Esophagus squamous epithelium (tissue), 5 donors: ENCODE measurements around the gene CMTM1. TPM values are rescaled to one million over a fixed set of nuclear protein-coding genes. Genes with fewer than 3 reads are reported as not detected.
A peak's percentile ranks its signal among the peaks of the same experiment; 100 is the strongest.

ENCODE experiments used
- DNase-seq: peaks from one replicate; lab custom pipeline; 2025; lab: John Stamatoyannopoulos, UW
- H3K27ac ChIP-seq, 4 donors: fragments of 200-600 bp; sonication (generic); one replicate each; pipeline ENCODE4 v1.5.1; 2016 to 2019; ENCODE audit warnings: mild to moderate bottlenecking in 1 of 4
- H3K27me3 ChIP-seq, 4 donors: fragments of 200-600 bp; sonication (generic); 1 replicate in 3 of 4; 2 replicates in 1 of 4; pipeline versions ENCODE4 v1.5.1 to v1.6.0; 2017 to 2021; ENCODE audit warnings: antibody characterized with exemption in 1 of 4
- H3K36me3 ChIP-seq, 3 donors: fragments of 200-600 bp; sonication (generic); one replicate each; pipeline ENCODE4 v1.5.1; 2016 to 2019
- H3K4me1 ChIP-seq, 3 donors: fragments of 200-600 bp; sonication (generic); one replicate each; pipeline ENCODE4 v1.5.1; 2017 to 2019
- H3K4me3 ChIP-seq, 4 donors: fragments of 200-600 bp; sonication (generic); 1 replicate in 3 of 4; 2 replicates in 1 of 4; pipeline ENCODE4 v1.5.1; 2016 to 2019; ENCODE audit warnings: mild to moderate bottlenecking in 2 of 4, moderate library complexity in 1 of 4
- H3K9me3 ChIP-seq, 3 donors: fragments of 200-600 bp; sonication (generic); one replicate each; pipeline ENCODE4 v1.5.1; 2016 to 2019
- CTCF ChIP-seq, 6 experiments: fragments of 450-650 bp in 4 of 6; fragments of 200-600 bp in 2 of 6; sonication (generic) in 2 of 6; IDR thresholded peaks; one replicate each; pipeline ENCODE4 v1.5.1; 2016 to 2019; ENCODE audit warnings: antibody characterized with exemption in 6 of 6, mild to moderate bottlenecking in 4 of 6, moderate library complexity in 4 of 6
- POLR2A ChIP-seq, 4 donors: fragments of 450-650 bp; IDR thresholded peaks; one replicate each; pipeline ENCODE4 v1.6.1; 2017; ENCODE audit warnings: antibody characterized with exemption in 4 of 4, mild to moderate bottlenecking in 4 of 4, moderate library complexity in 3 of 4
- WGBS, 2 donors: methylation state at CpG; one replicate each; pipeline ENCODE4 v1.1.5; 2018; 5-methylcytosine and 5-hydroxymethylcytosine counted together
- intact Hi-C: fragments of 100-400 bp; cut with DNase I; formaldehyde crosslinking; loops from one replicate; pipeline ENCODE4 v1.15.0; 2022
- total RNA-seq, 4 donors: library from RNA; depleted of rRNA; stranded (reverse); fragments of >200 nt; gene quantifications; one replicate each; pipeline ENCODE4 v1.1.0, GENCODE V29; 2016
- donor health status: DM: yes; HTN: yes; CAD: no.

CMTM1 gene
- total RNA-seq, 4 donors from 2014 or later = 1.3 to 1.5 TPM; not detected in 2

DNA sequence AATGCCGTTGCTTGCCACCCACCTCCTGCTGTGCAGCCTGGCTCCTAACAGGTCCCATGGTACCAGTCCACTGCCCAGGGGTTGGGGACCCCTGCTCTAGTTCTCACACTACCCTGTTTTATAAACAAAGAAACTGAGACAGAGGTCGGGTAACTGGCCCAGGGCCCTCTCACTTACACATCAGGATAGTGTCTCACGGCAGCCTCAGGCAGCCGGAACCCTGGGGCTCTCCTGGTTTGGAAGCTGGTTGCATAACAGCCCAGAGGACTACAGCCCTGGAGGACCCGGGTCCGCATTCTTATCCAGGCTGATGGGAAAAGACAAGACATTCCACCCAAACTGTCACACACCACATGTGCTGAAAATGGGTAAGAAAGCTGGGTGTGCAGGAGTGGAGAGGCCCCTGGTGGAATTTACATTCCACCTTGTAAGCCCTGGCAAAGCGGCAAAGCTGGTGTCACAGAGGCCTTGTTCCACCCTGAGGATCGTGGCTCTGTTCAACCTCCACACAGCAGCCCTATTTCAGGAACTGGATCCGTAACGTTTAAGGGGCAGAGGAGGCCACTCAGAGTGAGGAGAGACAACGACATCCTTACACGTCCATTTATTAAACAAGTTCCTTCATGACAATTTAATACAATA is 48.0 kb downstream of the CMTM1 start:
- no peaks in the 10 kb centered on the region for H3K27me3 ChIP-seq
- H3K4me3 ChIP-seq = no peak overlapping the region
- intact Hi-C loops = no loop called here
- WGBS, 2 donors = 78 to 92% methylated on average over 6 to 9 of the region's 12 CpGs
- H3K9me3 ChIP-seq = no peaks in the 10 kb centered on the region
- DNase-seq = no peak
- H3K27ac ChIP-seq = no peak overlapping the region
- peaks cover 12 to 23% (median 17%) of the 10 kb centered on the region in 3 donors for H3K4me1 ChIP-seq
- TF ChIP-seq POLR2A (IDR thresholded peaks at IDR 0.05) (no peak), CTCF (IDR thresholded peaks at IDR 0.05) (no peak)
- peaks cover 14 to 76% (median 22%) of the 10 kb centered on the region in 3 donors for H3K36me3 ChIP-seq

DNA sequence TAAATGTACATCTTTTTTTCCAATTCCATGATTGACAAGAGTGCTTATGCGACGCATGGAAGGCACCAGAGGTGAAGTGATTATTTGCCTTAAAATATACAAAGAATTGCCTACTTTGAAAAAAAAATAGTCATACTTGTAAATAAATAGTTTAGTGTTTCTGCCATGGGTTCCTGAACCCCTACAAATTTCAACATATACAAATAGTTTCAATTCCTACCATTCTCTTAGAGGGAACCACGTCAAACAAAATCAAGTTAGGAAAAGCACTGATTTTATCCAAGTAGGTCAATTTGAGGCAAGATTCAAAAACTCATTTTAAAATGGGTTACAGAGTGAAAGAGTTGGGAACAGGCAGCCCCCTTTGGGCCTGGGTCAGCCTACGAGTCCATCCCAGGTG is 49.9 kb downstream of the CMTM1 start:
- intact Hi-C loops = no loop called here
- no peak for DNase-seq
- TF ChIP-seq CTCF (IDR thresholded peaks at IDR 0.05) = no peak
- TF ChIP-seq POLR2A (IDR thresholded peaks at IDR 0.05) = no peak
- 89 to 92% methylated on average over 4 of the region's 4 CpGs for WGBS, 2 donors
- peaks cover 14 to 34% (median 20%) of the 10 kb centered on the region in 3 donors for H3K4me1 ChIP-seq
- H3K4me3 ChIP-seq = no peak overlapping the region
- no peaks in the 10 kb centered on the region for H3K27me3 ChIP-seq
- peaks cover 5 to 61% (median 14%) of the 10 kb centered on the region in 3 donors for H3K36me3 ChIP-seq
- H3K9me3 ChIP-seq = no peaks in the 10 kb centered on the region
- no peak overlapping the region for H3K27ac ChIP-seq

- H3K36me3 ChIP-seq = peaks cover 2 to 61% (median 14%) of the 10 kb centered on the region in 3 donors
- H3K4me3 ChIP-seq = no peak overlapping the region
- H3K4me1 ChIP-seq = peaks cover 14 to 34% (median 20%) of the 10 kb centered on the region in 3 donors
- no peak overlapping the region for H3K27ac ChIP-seq
- H3K9me3 ChIP-seq = no peaks in the 10 kb centered on the region
- WGBS, 2 donors = 77 to 85% methylated on average over 7 to 9 of the region's 9 CpGs
- no peaks in the 10 kb centered on the region for H3K27me3 ChIP-seq
- intact Hi-C loops = no loop called here
- TF ChIP-seq POLR2A (IDR thresholded peaks at IDR 0.05) = no peak
- TF ChIP-seq CTCF (IDR thresholded peaks at IDR 0.05) = no peak
- no peak for DNase-seq
These were observed 50.4 kb downstream of the CMTM1 start for GRCh38 chr16:66616592-66616991.

DNA sequence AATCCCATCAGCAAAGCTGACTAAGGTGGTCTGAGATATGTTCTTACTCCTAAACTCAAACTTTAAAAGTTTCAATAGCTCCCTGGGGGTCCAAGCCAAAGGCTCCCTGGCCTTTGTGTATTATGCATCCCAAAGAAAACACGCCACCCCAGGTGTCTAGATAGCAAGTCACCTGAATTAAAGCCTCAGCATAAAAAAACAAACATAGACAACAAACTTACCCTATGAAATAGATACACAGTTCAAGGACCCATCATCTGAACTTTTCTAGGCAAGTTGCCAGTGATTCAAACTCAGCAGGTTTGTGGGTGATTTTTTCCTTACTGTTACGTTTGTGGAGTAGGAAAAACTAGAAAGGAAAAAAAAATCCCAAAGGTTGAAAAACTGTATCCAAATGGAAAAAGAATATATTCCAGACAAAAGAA is 50.8 kb downstream of the CMTM1 start:
- peak overlapping the region in 1 of 4 donors; percentile 82 for H3K27ac ChIP-seq
- WGBS, 2 donors = 46 to 81% methylated on average over 1 to 2 of the region's 2 CpGs
- no peak for TF ChIP-seq CTCF (IDR thresholded peaks at IDR 0.05)
- TF ChIP-seq POLR2A (IDR thresholded peaks at IDR 0.05) = no peak
- H3K36me3 ChIP-seq = peaks cover 0 to 61% (median 10%) of the 10 kb centered on the region in 3 donors
- H3K4me1 ChIP-seq = peaks cover 14 to 34% (median 20%) of the 10 kb centered on the region in 3 donors
- H3K27me3 ChIP-seq = no peaks in the 10 kb centered on the region
- no peak for DNase-seq
- no peak overlapping the region for H3K4me3 ChIP-seq
- no peaks in the 10 kb centered on the region for H3K9me3 ChIP-seq
- intact Hi-C loops = no loop called here

GRCh38 chr16:66617728-66618127 is 51.5 kb downstream of the CMTM1 start:
- 33 to 56% methylated on average over 6 to 7 of the region's 7 CpGs for WGBS, 2 donors
- no peaks in the 10 kb centered on the region for H3K9me3 ChIP-seq
- TF ChIP-seq CTCF (IDR thresholded peaks at IDR 0.05) = no peak
- TF ChIP-seq POLR2A (IDR thresholded peaks at IDR 0.05) = no peak
- no peaks in the 10 kb centered on the region for H3K27me3 ChIP-seq
- peaks cover 0 to 59% (median 3%) of the 10 kb centered on the region in 3 donors for H3K36me3 ChIP-seq
- peaks cover 14 to 34% (median 20%) of the 10 kb centered on the region in 3 donors for H3K4me1 ChIP-seq
- H3K27ac ChIP-seq = peak overlapping the region; percentile 7 to 82 (median 70)
- no peak overlapping the region for H3K4me3 ChIP-seq
- intact Hi-C loops = no loop called here
- no peak for DNase-seq
